GM12878 (cell line): Measurements from ENCODE around the gene MAGI1. TPM values are rescaled to one million over a fixed set of nuclear protein-coding genes. Genes with fewer than 3 reads are reported as not detected.

Experiments
- ATAC-seq: fragments of 200-7000 bp; cut with Tn5 transposase; 3 replicates; pipeline ENCODE4 v1.9.1; 2020; ENCODE audit warnings: mild to moderate bottlenecking, moderate library complexity
- BruUV-seq: library from RNA; stranded (reverse); fragments of 400-500 nt; replicated peaks from 2 replicates; lab custom pipeline; 2021; lab: Mats Ljungman, UMichigan
- CTCF ChIA-PET: fragments of 300-600 bp; sonication (Branson Sonifier 250); formaldehyde crosslinking; extraction: SDS; loops from one replicate; lab custom pipeline; 2021; ENCODE audit warnings: inconsistent platforms; lab: Yijun Ruan, JAX
- POLR2A ChIA-PET: fragments of 350-600 bp; formaldehyde crosslinking; extraction: SDS; loops from one replicate; lab custom pipeline; 2021; ENCODE audit warnings: inconsistent platforms; lab: Charles Lee
- RAD21 ChIA-PET: fragments of 300-600 bp; sonication (Branson Sonifier 250); formaldehyde crosslinking; loops from one replicate; lab custom pipeline; 2023; ENCODE audit warnings: antibody characterized with exemption; ENCODE audit not compliant: unreplicated experiment; lab: Charles Lee
- SMC1A ChIA-PET: fragments of 300-600 bp; sonication (Branson Sonifier 250); formaldehyde crosslinking; loops from one replicate; lab custom pipeline; 2023; ENCODE audit not compliant: unreplicated experiment, uncharacterized antibody; lab: Charles Lee
- DNase-seq: peaks from one replicate; pipeline ENCODE4 v3.0.0-alpha.2; 2011; ENCODE audit warnings: low read depth, low spot score
- FAIRE-seq: peaks from 3 replicates; lab custom pipeline; 2011; peaks lifted over from hg19 to GRCh38; lab: Jason Lieb, UNC
- H2AFZ ChIP-seq: 2 replicates; pipeline ENCODE4 v1.6.0; 2011; ENCODE audit warnings: low read depth, low read length, control low read depth; ENCODE audit not compliant: control insufficient read depth
- H3K27ac ChIP-seq: 2 replicates; pipeline ENCODE4 v1.5.1; 2011; ENCODE audit warnings: control low read depth; ENCODE audit not compliant: control insufficient read depth, insufficient read depth
- H3K27me3 ChIP-seq, 2 experiments: replicated peaks in 1 of 2; 2 replicates each; pipeline versions ENCODE4 v1.6.0 to v1.6.1; 2011; ENCODE audit warnings: low read length in 1 of 2; ENCODE audit not compliant: control insufficient read depth in 2 of 2, insufficient read depth in 2 of 2
- H3K36me3 ChIP-seq, 2 experiments: 2 replicates each; pipeline ENCODE4 v1.5.1; 2011; ENCODE audit warnings: low read length in 1 of 2; ENCODE audit not compliant: control insufficient read depth in 2 of 2, insufficient read depth in 2 of 2
- H3K4me1 ChIP-seq: 2 replicates; pipeline ENCODE4 v1.6.1; 2011; ENCODE audit warnings: mild to moderate bottlenecking, low read length, moderate library complexity, mixed read lengths; ENCODE audit not compliant: control insufficient read depth, insufficient read depth
- H3K4me2 ChIP-seq: 2 replicates; pipeline ENCODE4 v1.6.0; 2011; ENCODE audit warnings: control low read depth; ENCODE audit not compliant: control insufficient read depth, insufficient read depth
- H3K4me3 ChIP-seq: fragments of 200-600 bp; sonication (generic); 2 replicates; pipeline ENCODE4 v1.5.1; 2016
- H3K79me2 ChIP-seq: 2 replicates; pipeline ENCODE4 v1.6.0; 2011; ENCODE audit warnings: low read length; ENCODE audit not compliant: control insufficient read depth, insufficient read depth
- H3K9ac ChIP-seq: 2 replicates; pipeline ENCODE4 v1.8.0; 2011; ENCODE audit warnings: low read length, control low read depth, mixed read lengths; ENCODE audit not compliant: control insufficient read depth, insufficient read depth
- H3K9me3 ChIP-seq: replicated peaks from 3 replicates; pipeline ENCODE4 v1.5.1; 2011; ENCODE audit warnings: mild to moderate bottlenecking, low read length; ENCODE audit not compliant: control insufficient read depth, insufficient read depth
- H4K20me1 ChIP-seq: 2 replicates; pipeline ENCODE4 v1.6.0; 2011; ENCODE audit not compliant: control insufficient read depth, insufficient read depth
- IRF4 ChIP-seq: IDR thresholded peaks from 2 replicates; pipeline ENCODE4 v1.6.1; 2011; ENCODE audit warnings: low read depth, low read length
- KLF5 ChIP-seq: fragments of 450-650 bp; IDR thresholded peaks from 2 replicates; pipeline ENCODE4 v1.6.1; 2014; ENCODE audit warnings: mild to moderate bottlenecking; ENCODE audit not compliant: partially characterized antibody
- MAX ChIP-seq: IDR thresholded peaks from 2 replicates; pipeline ENCODE4 v1.6.1; 2012; ENCODE audit warnings: low read depth, low read length, improper control_type of control experiment
- NR2F1 ChIP-seq: fragments of 450-650 bp; conservative IDR thresholded peaks from 2 replicates; pipeline ENCODE4 v1.6.1; 2017; ENCODE audit warnings: mild to moderate bottlenecking
- RBBP5 ChIP-seq: fragments of 200-600 bp; sonication (generic); conservative IDR thresholded peaks from 2 replicates; pipeline ENCODE4 v1.6.1; 2016
- SKIL ChIP-seq: fragments of 450-650 bp; IDR thresholded peaks from 2 replicates; pipeline ENCODE4 v1.6.1; 2017; ENCODE audit warnings: mild to moderate bottlenecking, low read depth, inconsistent platforms; ENCODE audit not compliant: poor library complexity, severe bottlenecking
- SMC3 ChIP-seq: IDR thresholded peaks from 2 replicates; pipeline ENCODE4 v1.6.1; 2011; ENCODE audit warnings: low read length, improper control_type of control experiment, borderline replicate concordance
- TARDBP ChIP-seq: IDR thresholded peaks from 2 replicates; pipeline ENCODE4 v1.6.1; 2016; ENCODE audit warnings: borderline replicate concordance
- TCF12 ChIP-seq: IDR thresholded peaks from 2 replicates; pipeline ENCODE4 v1.6.1; 2011; ENCODE audit warnings: low read depth, mild to moderate bottlenecking, low read length
- ZBTB4 ChIP-seq: fragments of 450-650 bp; formaldehyde crosslinking; IDR thresholded peaks from 2 replicates; pipeline ENCODE4 v1.4.0; 2022; ENCODE audit warnings: mild to moderate bottlenecking, moderate library complexity
- ZNF274 ChIP-seq: IDR thresholded peaks from one replicate; pipeline ENCODE4 v1.8.0; 2011; ENCODE audit not compliant: insufficient read length, insufficient read depth
- ZSCAN29 ChIP-seq: fragments of 450-650 bp; IDR thresholded peaks from 2 replicates; pipeline ENCODE4 v1.6.1; 2017; ENCODE audit warnings: mild to moderate bottlenecking, moderate library complexity
- ZZZ3 ChIP-seq: IDR thresholded peaks from 2 replicates; pipeline ENCODE4 v1.6.1; 2011; ENCODE audit warnings: low read depth; ENCODE audit not compliant: control insufficient read depth, insufficient read length
- WGBS: methylation state at CpG from one replicate; pipeline ENCODE4 v1.1.6; 2016; ENCODE audit warnings: low lambda C conversion rate; ENCODE audit not compliant: insufficient replicate concordance, insufficient coverage; ENCODE audit errors: missing lambda C conversion rate; 5-methylcytosine and 5-hydroxymethylcytosine counted together
- in situ Hi-C: fragments of 300-500 bp; cut with MboI; formaldehyde crosslinking; loops from 9 replicates; pipeline ENCODE4 v1.14.3; 2018; ENCODE audit warnings: mixed read lengths
- intact Hi-C: fragments of 100-400 bp; cut with micrococcal nuclease; formaldehyde crosslinking; loops from one replicate; pipeline ENCODE4 v1.14.2; 2022; ENCODE audit not compliant: unreplicated experiment
- polyA plus RNA-seq, 11 experiments: library from polyadenylated mRNA; depleted of rRNA in 4 of 11; unstranded in 6 of 11; stranded (reverse) in 5 of 11; fragments of >200 nt; fragmentation: Nextera tagmentation in 4 of 11; fragmentation: Illumina TruSeq in 1 of 11; extraction: Ambion mirVana in 4 of 11; extraction: Trizol in 1 of 11; gene quantifications; 1 replicate in 1 of 11; 2 replicates in 10 of 11; pipeline versions ENCODE4 v1.2.1 to v1.2.3, GENCODE V29; 2011 to 2016; ENCODE audit warnings: inconsistent platforms in 2 of 11, missing spikeins in 2 of 11, low read depth in 1 of 11
- total RNA-seq, 4 experiments: library from RNA; depleted of rRNA in 3 of 4; stranded (reverse); fragments of >200 nt in 3 of 4; fragmentation: Illumina TruSeq in 1 of 4; extraction: Trizol in 1 of 4; gene quantifications; 2 replicates each; pipeline versions ENCODE4 v1.2.1 to v1.2.3, GENCODE V29; 2013 to 2021
- TF ChIP-seq, protein P1 (sequence below): fragments of 450-650 bp; IDR thresholded peaks from 2 replicates; pipeline ENCODE4 v1.6.1; 2017; ENCODE audit warnings: mild to moderate bottlenecking
- TF ChIP-seq, protein P2 (sequence below): IDR thresholded peaks from 2 replicates; pipeline ENCODE4 v1.6.1; 2011; ENCODE audit warnings: low read depth, mild to moderate bottlenecking, low read length, moderate library complexity, borderline replicate concordance; ENCODE audit errors: extremely low read depth

Gene MAGI1
- total and polyA plus RNA-seq, 10 of the 15 experiments (the other 5 are each of a cell fraction or from before 2014, with no cell fraction given), result 0.02 to 3.3 (median 0.29) TPM; not detected in 1

DNA sequence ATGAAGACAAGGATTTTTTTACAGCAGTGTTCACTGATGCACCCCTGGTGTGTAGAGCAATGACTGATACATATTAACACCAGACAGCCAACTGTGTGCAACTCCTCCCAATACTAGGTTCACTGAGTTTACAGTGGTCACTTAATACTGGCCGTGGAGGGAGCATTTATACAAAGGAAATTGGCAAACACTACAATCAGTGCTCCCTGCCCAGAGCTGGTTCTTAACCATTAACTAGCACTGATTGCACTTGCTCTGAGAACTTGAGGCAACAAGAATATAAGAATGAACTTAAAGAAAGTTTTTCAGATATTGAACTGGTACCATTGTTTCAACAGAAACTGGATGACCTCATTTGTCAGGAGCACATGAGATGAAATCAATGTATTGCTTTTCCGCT lies 110.6 kb downstream of the MAGI1 start:
- Histone ChIP-seq H3K9me3 (no peaks in the 10 kb centered on the region), H3K4me3 (no peak overlapping the region), H3K36me3 (no peaks in the 10 kb centered on the region), H3K9ac (no peak overlapping the region), H3K79me2 (no peaks in the 10 kb centered on the region), H3K4me2 (no peak overlapping the region), H2AFZ (no peak overlapping the region), H4K20me1 (no peaks in the 10 kb centered on the region), H3K27me3 (no peaks in the 10 kb centered on the region), H3K4me1 (no peaks in the 10 kb centered on the region), H3K27ac (no peak overlapping the region)
- FAIRE-seq (no peak), DNase-seq (no peak), ATAC-seq (no peak)
- POLR2A ChIA-PET, result no interaction called here
- intact Hi-C loops (no loop called here), in situ Hi-C loops (no loop called here)
- 47% methylated on average over 2 of the region's 2 CpGs for WGBS
- CTCF ChIA-PET, result no interaction called here
- BruUV-seq, result no TSS peak
- SMC1A ChIA-PET, result interaction anchor here (0.6 kb wide), 1 partner anchor 37 kb away, joined by 3 read pairs; no protein-coding TSS in a partner anchor
- RAD21 ChIA-PET, result no interaction called here
- TF ChIP-seq IRF4 (no peak), KLF5 (no peak), ZNF274 (no peak), TCF12 (no peak), NR2F1 (no peak), TARDBP (no peak), RBBP5 (no peak), ZSCAN29 (no peak), ZZZ3 (no peak), ZBTB4 (no peak), SKIL (no peak), SMC3 (no peak), MAX (no peak)
- TF ChIP-seq, protein P1, sequence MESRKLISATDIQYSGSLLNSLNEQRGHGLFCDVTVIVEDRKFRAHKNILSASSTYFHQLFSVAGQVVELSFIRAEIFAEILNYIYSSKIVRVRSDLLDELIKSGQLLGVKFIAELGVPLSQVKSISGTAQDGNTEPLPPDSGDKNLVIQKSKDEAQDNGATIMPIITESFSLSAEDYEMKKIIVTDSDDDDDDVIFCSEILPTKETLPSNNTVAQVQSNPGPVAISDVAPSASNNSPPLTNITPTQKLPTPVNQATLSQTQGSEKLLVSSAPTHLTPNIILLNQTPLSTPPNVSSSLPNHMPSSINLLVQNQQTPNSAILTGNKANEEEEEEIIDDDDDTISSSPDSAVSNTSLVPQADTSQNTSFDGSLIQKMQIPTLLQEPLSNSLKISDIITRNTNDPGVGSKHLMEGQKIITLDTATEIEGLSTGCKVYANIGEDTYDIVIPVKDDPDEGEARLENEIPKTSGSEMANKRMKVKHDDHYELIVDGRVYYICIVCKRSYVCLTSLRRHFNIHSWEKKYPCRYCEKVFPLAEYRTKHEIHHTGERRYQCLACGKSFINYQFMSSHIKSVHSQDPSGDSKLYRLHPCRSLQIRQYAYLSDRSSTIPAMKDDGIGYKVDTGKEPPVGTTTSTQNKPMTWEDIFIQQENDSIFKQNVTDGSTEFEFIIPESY, result no peak
- TF ChIP-seq, protein P2, sequence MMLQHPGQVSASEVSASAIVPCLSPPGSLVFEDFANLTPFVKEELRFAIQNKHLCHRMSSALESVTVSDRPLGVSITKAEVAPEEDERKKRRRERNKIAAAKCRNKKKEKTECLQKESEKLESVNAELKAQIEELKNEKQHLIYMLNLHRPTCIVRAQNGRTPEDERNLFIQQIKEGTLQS, result no peak
- TF ChIP-seq, all 136 proteins: peak for 0
